Gastrocnemius medialis (tissue), 4 donors: ENCODE measurements around the gene TES.

Source experiments
- CTCF ChIP-seq, 5 experiments: fragments of 450-650 bp in 3 of 5; fragments of 200-600 bp in 2 of 5; sonication (generic) in 2 of 5; IDR thresholded peaks in 4 of 5; conservative IDR thresholded peaks in 1 of 5; 1 replicate in 4 of 5; 2 replicates in 1 of 5; pipeline ENCODE4 v1.5.1; 2016 to 2019; ENCODE audit warnings: antibody characterized with exemption in 5 of 5, mild to moderate bottlenecking in 3 of 5, moderate library complexity in 3 of 5
- POLR2A ChIP-seq, 2 donors: fragments of 450-650 bp; IDR thresholded peaks; one replicate each; pipeline ENCODE4 v1.6.1; 2017; ENCODE audit warnings: antibody characterized with exemption in 2 of 2, mild to moderate bottlenecking in 2 of 2, moderate library complexity in 2 of 2

- no peak for TF ChIP-seq CTCF (IDR thresholded peaks at IDR 0.05 in 4 of 5, conservative IDR thresholded peaks at IDR 0.05 in 1 of 5)
- no peak for TF ChIP-seq POLR2A (IDR thresholded peaks at IDR 0.05)
These were observed 31.8 kb downstream of the TES start for GRCh38 chr7:116242178-116242577.
